Choroid plexus epithelial cell (primary cell): ENCODE results near the gene MAN1A1.
A peak's percentile ranks its signal among the peaks of the same experiment; 100 is the strongest.

Experiments used
- DNase-seq: peaks from one replicate; pipeline ENCODE4 v3.0.0-alpha.2; 2010; ENCODE audit warnings: low read depth
- H3K4me3 ChIP-seq: 2 replicates; pipeline ENCODE4 v1.5.1; 2011; ENCODE audit warnings: low read depth, mild to moderate bottlenecking, control low read depth, low read length, moderate library complexity
- TF ChIP-seq, protein P1 (sequence below): conservative IDR thresholded peaks from 2 replicates; pipeline ENCODE4 v1.5.1; 2011; ENCODE audit warnings: low read depth, mild to moderate bottlenecking, control low read depth, inconsistent platforms, low read length, moderate library complexity

Gene MAN1A1

GRCh38 chr6:119308048-119308570, 41.5 kb downstream of the MAN1A1 start:
- DNase-seq = peak; percentile 84
- H3K4me3 ChIP-seq = no peak overlapping the region
- TF ChIP-seq, protein P1, sequence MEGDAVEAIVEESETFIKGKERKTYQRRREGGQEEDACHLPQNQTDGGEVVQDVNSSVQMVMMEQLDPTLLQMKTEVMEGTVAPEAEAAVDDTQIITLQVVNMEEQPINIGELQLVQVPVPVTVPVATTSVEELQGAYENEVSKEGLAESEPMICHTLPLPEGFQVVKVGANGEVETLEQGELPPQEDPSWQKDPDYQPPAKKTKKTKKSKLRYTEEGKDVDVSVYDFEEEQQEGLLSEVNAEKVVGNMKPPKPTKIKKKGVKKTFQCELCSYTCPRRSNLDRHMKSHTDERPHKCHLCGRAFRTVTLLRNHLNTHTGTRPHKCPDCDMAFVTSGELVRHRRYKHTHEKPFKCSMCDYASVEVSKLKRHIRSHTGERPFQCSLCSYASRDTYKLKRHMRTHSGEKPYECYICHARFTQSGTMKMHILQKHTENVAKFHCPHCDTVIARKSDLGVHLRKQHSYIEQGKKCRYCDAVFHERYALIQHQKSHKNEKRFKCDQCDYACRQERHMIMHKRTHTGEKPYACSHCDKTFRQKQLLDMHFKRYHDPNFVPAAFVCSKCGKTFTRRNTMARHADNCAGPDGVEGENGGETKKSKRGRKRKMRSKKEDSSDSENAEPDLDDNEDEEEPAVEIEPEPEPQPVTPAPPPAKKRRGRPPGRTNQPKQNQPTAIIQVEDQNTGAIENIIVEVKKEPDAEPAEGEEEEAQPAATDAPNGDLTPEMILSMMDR = no peak

DNA sequence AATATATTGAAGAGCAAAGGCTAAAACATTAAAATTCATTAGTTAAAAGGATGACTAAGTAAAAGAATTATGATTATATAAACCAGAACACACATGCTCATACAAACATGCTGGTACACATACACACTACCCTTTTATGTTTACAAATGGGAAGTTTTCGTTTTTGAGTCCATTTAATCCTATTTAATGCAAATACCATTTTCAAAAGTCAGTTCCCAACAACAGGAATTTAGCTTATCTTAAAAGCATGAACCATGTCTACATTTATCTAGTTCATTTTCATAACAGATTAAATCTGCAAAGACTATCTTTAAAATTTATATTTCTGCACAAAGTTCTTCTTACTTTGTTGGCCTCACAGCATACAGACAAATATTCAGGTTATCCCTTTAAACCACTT, 42.5 kb downstream of the MAN1A1 start:
- no peak overlapping the region for H3K4me3 ChIP-seq
- TF ChIP-seq, protein P1 = no peak
- no peak for DNase-seq

DNA sequence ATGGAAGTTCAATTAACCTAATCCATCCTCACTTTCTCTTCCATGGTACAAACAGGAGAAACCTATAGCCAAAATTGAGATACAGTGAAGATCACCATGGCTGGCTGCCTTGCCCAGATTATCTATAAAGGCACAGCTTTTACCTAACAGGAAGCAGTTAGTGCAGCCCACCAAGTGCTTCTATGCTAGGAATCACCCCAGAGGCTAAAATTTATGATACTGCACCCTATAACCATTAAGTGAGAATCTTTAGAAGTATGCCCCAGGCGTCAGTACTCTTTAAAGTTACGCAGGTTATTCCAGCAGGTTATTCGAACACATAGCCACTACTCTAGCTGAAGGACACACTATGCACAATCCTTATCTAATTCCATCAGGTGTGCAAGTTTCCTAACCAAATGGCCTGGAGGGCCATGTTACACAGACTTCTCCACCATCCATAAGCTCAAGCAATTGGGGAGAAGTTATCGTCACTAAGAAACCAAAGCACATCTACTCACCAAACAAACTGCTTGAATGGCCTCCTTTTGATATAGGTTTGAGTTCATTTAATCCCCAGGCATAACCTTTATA, 43.1 kb downstream of the MAN1A1 start:
- no peak for DNase-seq
- no peak overlapping the region for H3K4me3 ChIP-seq
- TF ChIP-seq, protein P1 = no peak

GRCh38 chr6:119303164-119303887, 46.2 kb downstream of the MAN1A1 start:
- H3K4me3 ChIP-seq = no peak overlapping the region

DNA sequence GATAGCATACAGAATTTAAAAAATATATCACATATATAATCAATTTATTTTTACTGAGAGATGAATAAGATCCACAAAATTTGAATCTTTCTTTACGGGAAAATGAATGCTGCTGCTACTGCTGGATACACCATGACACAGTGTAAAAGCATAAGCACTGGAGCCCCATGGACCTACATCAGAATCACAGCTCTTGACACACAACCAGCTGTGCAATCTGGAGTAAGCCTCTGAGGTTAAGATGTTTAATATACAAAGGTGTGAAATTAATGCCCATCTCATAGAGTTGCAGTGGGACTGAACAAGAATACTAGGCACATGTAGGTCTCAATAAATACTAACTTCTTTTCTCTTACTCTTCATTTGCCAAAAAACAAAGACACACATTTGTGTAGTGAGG, 48.1 kb downstream of the MAN1A1 start:
- DNase-seq = no peak
- H3K4me3 ChIP-seq = no peak overlapping the region
- TF ChIP-seq, protein P1 = no peak

More at GRCh38 chr6:119303164-119303887, 46.2 kb downstream of the MAN1A1 start:
- TF ChIP-seq, protein P1 = no peak
- no peak for DNase-seq

GRCh38 chr6:119299694-119300093, 49.9 kb downstream of the MAN1A1 start:
- H3K4me3 ChIP-seq = no peak overlapping the region
- TF ChIP-seq, protein P1 = no peak
- DNase-seq = no peak
